ENCODE data around the gene ZNF189. TPM values are rescaled to one million over a fixed set of nuclear protein-coding genes. Genes with fewer than 3 reads are reported as not detected.

Gene ZNF189
- polyA plus RNA-seq, 1 donor (not counting 4 experiments of a cell fraction or from before 2014, with no cell fraction given): 8.7 TPM

DNA sequence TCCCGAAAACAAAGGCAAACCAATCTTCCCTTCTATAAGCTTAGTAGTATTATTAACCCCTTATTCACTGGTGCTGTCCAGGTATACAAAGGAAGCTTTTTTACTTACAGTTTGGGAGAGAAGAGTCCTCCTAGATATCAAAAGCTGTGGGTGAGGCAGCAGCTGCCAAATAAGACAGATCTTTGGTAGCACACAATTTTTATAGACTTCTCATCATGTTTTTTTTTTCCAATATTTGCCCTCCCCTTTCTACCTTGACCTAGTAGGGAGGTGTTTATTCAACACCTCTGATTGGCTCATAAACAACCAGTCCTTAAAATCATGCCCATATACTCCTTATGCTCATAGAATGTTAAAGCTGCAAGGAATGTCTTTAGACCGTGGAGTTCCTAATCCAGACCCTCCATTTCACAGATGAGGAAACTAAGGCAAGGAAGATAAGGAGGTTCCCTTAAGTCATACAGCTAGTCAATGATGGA is 37.0 kb downstream of the ZNF189 start, which contains the start of gene ALDOB:
Gene ALDOB, minus strand, starts transcription at position 174 of the 479 bp plus-strand sequence. CDS start 4,887 bp downstream, outside the sequence.
- Histone ChIP-seq H3K4me1 (ENCODE audit: control insufficient read depth, extremely low read depth, insufficient read depth, low read length) (no peaks in the 10 kb centered on the region), H3K4me2 (ENCODE audit: control insufficient read depth, extremely low read depth, insufficient read depth, low read depth, low read length) (no peak within 1 kb of the TSS), H3K36me3 (ENCODE audit: control insufficient read depth in 2 of 2, extremely low read depth in 1 of 2, insufficient read depth in 2 of 2, low read length in 2 of 2) (no peaks in the 10 kb centered on the region), H3K27ac (ENCODE audit: control insufficient read depth, insufficient read depth, low read length) (no peak within 1 kb of the TSS), H3K4me3 (ENCODE audit: control insufficient read depth in 2 of 3, extremely low read depth in 1 of 3, insufficient read depth in 2 of 3, low read depth in 1 of 3, low read length in 3 of 3) (no peak within 1 kb of the TSS), H4K20me1 (ENCODE audit: control insufficient read depth, extremely low read depth, insufficient read depth, low read length) (no peaks in the 10 kb centered on the region), H3K9ac (ENCODE audit: control insufficient read depth, extremely low read depth, insufficient read depth, low read length) (no peak within 1 kb of the TSS), H3K27me3 (ENCODE audit: control insufficient read depth, extremely low read depth, insufficient read depth, low read length) (no peaks in the 10 kb centered on the region), H2AFZ (ENCODE audit: control insufficient read depth, low read length) (no peak within 1 kb of the TSS), H3K9me3 (ENCODE audit: control insufficient read depth, low read depth, low read length) (no peaks in the 10 kb centered on the region), H3K79me2 (ENCODE audit: control insufficient read depth, insufficient read depth, low read length) (no peaks in the 10 kb centered on the region), H3K9me1 (ENCODE audit: control insufficient read depth, extremely low read depth, insufficient read depth, low read length) (no peaks in the 10 kb centered on the region)
- no peak for TF ChIP-seq EZH2 (IDR thresholded peaks at IDR 0.05; ENCODE audit: low read length)
- TF ChIP-seq, protein P1, sequence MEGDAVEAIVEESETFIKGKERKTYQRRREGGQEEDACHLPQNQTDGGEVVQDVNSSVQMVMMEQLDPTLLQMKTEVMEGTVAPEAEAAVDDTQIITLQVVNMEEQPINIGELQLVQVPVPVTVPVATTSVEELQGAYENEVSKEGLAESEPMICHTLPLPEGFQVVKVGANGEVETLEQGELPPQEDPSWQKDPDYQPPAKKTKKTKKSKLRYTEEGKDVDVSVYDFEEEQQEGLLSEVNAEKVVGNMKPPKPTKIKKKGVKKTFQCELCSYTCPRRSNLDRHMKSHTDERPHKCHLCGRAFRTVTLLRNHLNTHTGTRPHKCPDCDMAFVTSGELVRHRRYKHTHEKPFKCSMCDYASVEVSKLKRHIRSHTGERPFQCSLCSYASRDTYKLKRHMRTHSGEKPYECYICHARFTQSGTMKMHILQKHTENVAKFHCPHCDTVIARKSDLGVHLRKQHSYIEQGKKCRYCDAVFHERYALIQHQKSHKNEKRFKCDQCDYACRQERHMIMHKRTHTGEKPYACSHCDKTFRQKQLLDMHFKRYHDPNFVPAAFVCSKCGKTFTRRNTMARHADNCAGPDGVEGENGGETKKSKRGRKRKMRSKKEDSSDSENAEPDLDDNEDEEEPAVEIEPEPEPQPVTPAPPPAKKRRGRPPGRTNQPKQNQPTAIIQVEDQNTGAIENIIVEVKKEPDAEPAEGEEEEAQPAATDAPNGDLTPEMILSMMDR (optimal IDR thresholded peaks at IDR 0.05 in 1 of 3, IDR thresholded peaks at IDR 0.05 in 1 of 3, conservative IDR thresholded peaks at IDR 0.05 in 1 of 3; ENCODE audit: extremely low read depth in 1 of 3, insufficient read depth in 2 of 3, low read length in 3 of 3): no peak
- no peak for DNase-seq (ENCODE audit: low read depth, low spot score)
- dilution Hi-C loops (cut with MboI; ENCODE audit: extremely low pct_ligation_motif_present, low sequenced_read_pairs): no loop called here
- FAIRE-seq: no peak

DNA sequence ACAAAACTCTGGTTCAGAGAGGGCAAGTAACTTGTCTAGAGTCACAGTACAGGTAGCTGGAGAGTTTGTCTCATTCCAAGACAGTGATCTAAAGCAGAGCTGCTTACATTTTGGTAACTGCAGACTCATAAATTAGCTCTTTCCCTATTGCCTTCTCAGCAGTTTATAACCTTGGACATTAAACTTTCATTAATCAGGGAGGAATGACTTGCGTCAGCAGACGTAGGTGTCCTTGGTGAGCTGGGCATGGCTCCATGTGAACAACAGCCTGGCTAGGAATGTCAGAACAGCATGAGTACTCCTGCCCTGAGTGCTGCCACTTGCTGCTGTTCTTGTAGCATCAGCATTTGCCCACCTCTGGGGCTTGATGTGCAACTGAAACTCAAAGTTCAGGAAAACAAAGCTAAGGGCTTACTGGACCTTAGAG is 39.2 kb downstream of the ZNF189 start:
- Histone ChIP-seq H2AFZ (ENCODE audit: control insufficient read depth, low read length) (no peak overlapping the region), H3K4me3 (ENCODE audit: control insufficient read depth in 2 of 3, extremely low read depth in 1 of 3, insufficient read depth in 2 of 3, low read depth in 1 of 3, low read length in 3 of 3) (no peak overlapping the region), H3K27ac (ENCODE audit: control insufficient read depth, insufficient read depth, low read length) (no peak overlapping the region), H3K4me1 (ENCODE audit: control insufficient read depth, extremely low read depth, insufficient read depth, low read length) (no peaks in the 10 kb centered on the region), H3K4me2 (ENCODE audit: control insufficient read depth, extremely low read depth, insufficient read depth, low read depth, low read length) (no peak overlapping the region), H3K9me3 (ENCODE audit: control insufficient read depth, low read depth, low read length) (no peaks in the 10 kb centered on the region), H3K27me3 (ENCODE audit: control insufficient read depth, extremely low read depth, insufficient read depth, low read length) (no peaks in the 10 kb centered on the region), H4K20me1 (ENCODE audit: control insufficient read depth, extremely low read depth, insufficient read depth, low read length) (no peaks in the 10 kb centered on the region), H3K36me3 (ENCODE audit: control insufficient read depth in 2 of 2, extremely low read depth in 1 of 2, insufficient read depth in 2 of 2, low read length in 2 of 2) (no peaks in the 10 kb centered on the region), H3K9me1 (ENCODE audit: control insufficient read depth, extremely low read depth, insufficient read depth, low read length) (no peaks in the 10 kb centered on the region), H3K9ac (ENCODE audit: control insufficient read depth, extremely low read depth, insufficient read depth, low read length) (no peak overlapping the region), H3K79me2 (ENCODE audit: control insufficient read depth, insufficient read depth, low read length) (no peaks in the 10 kb centered on the region)
- dilution Hi-C loops (cut with MboI; ENCODE audit: extremely low pct_ligation_motif_present, low sequenced_read_pairs): no loop called here
- TF ChIP-seq, protein P1 (optimal IDR thresholded peaks at IDR 0.05 in 1 of 3, IDR thresholded peaks at IDR 0.05 in 1 of 3, conservative IDR thresholded peaks at IDR 0.05 in 1 of 3; ENCODE audit: extremely low read depth in 1 of 3, insufficient read depth in 2 of 3, low read length in 3 of 3): no peak
- TF ChIP-seq EZH2 (IDR thresholded peaks at IDR 0.05; ENCODE audit: low read length): no peak
- no peak for FAIRE-seq
- DNase-seq (ENCODE audit: low read depth, low spot score): no peak
